PC-3 (cell line): ENCODE measurements around the gene NEO1. TPM values are rescaled to one million over a fixed set of nuclear protein-coding genes. Genes with fewer than 3 reads are reported as not detected.

ENCODE experiments used
- ATAC-seq: fragments of 200-7000 bp; cut with Tn5 transposase; 2 replicates; pipeline ENCODE4 v1.9.1; 2020; ENCODE audit warnings: mild to moderate bottlenecking, moderate library complexity
- BruUV-seq: library from RNA; stranded (reverse); fragments of 400-500 nt; replicated peaks from 2 replicates; lab custom pipeline; 2021; lab: Mats Ljungman, UMichigan
- CTCF ChIA-PET: fragments of 300-600 bp; sonication (Branson Sonifier 250); formaldehyde crosslinking; loops from one replicate; lab custom pipeline; 2022; ENCODE audit warnings: antibody characterized with exemption; lab: Charles Lee
- POLR2A ChIA-PET: fragments of 300-600 bp; sonication (Branson Sonifier 250); formaldehyde crosslinking; loops from one replicate; lab custom pipeline; 2022; ENCODE audit warnings: antibody characterized with exemption; ENCODE audit not compliant: unreplicated experiment; lab: Charles Lee
- DNase-seq: peaks from one replicate; pipeline ENCODE4 v3.0.0-alpha.2; 2015
- H2AFZ ChIP-seq: fragments of 300-600 bp; sonication (generic); 2 replicates; pipeline ENCODE4 v1.6.0; 2016; ENCODE audit warnings: antibody characterized with exemption, low read length
- H3F3A ChIP-seq: fragments of 300-600 bp; sonication (generic); one replicate; pipeline ENCODE4 v1.6.0; 2017; ENCODE audit warnings: antibody characterized with exemption, low read length, control low read depth, mild to moderate bottlenecking; ENCODE audit not compliant: unreplicated experiment
- H3K27ac ChIP-seq: fragments of 300-600 bp; sonication (generic); 2 replicates; pipeline ENCODE4 v1.5.1; 2016; ENCODE audit warnings: mild to moderate bottlenecking, low read length
- H3K27me3 ChIP-seq: fragments of 300-600 bp; sonication (generic); 2 replicates; pipeline ENCODE4 v1.6.1; 2016; ENCODE audit warnings: low read length, mixed read lengths
- H3K36me3 ChIP-seq: fragments of 300-600 bp; sonication (generic); 2 replicates; pipeline ENCODE4 v1.6.1; 2016; ENCODE audit warnings: low read depth, mixed run types, low read length, mixed read lengths
- H3K4me1 ChIP-seq: fragments of 300-600 bp; sonication (generic); 2 replicates; pipeline ENCODE4 v1.5.1; 2016; ENCODE audit warnings: low read length; ENCODE audit not compliant: insufficient read depth
- H3K4me2 ChIP-seq: fragments of 300-600 bp; sonication (generic); 2 replicates; pipeline ENCODE4 v1.6.0; 2016; ENCODE audit warnings: low read length
- H3K4me3 ChIP-seq: fragments of 300-600 bp; sonication (generic); 2 replicates; pipeline ENCODE4 v1.5.1; 2016; ENCODE audit warnings: mild to moderate bottlenecking, low read length, mixed read lengths
- H3K79me2 ChIP-seq: fragments of 300-600 bp; sonication (generic); 2 replicates; pipeline ENCODE4 v1.6.1; 2017; ENCODE audit warnings: low read length, mixed read lengths
- H3K9ac ChIP-seq: fragments of 300-600 bp; sonication (generic); 2 replicates; pipeline ENCODE4 v1.6.0; 2016; ENCODE audit warnings: mild to moderate bottlenecking, low read length
- H3K9me2 ChIP-seq: fragments of 300-600 bp; sonication (generic); replicated peaks from 2 replicates; pipeline ENCODE4 v1.6.1; 2016; ENCODE audit warnings: mixed run types, low read length, mixed read lengths
- H3K9me3 ChIP-seq: fragments of 300-600 bp; sonication (generic); 2 replicates; pipeline ENCODE4 v1.6.1; 2016; ENCODE audit warnings: low read length, mixed read lengths
- H4K20me1 ChIP-seq: fragments of 300-600 bp; sonication (generic); 2 replicates; pipeline ENCODE4 v1.6.1; 2016; ENCODE audit warnings: low read length, mixed read lengths
- CTCF ChIP-seq: fragments of 300-600 bp; sonication (generic); conservative IDR thresholded peaks from 2 replicates; pipeline ENCODE4 v1.5.1; 2017; ENCODE audit warnings: antibody characterized with exemption, low read depth, mild to moderate bottlenecking, low read length
- EZH2 ChIP-seq: fragments of 300-600 bp; sonication (generic); IDR thresholded peaks from one replicate; pipeline ENCODE4 v1.6.1; 2017; ENCODE audit warnings: antibody characterized with exemption, mild to moderate bottlenecking, low read length; ENCODE audit not compliant: unreplicated experiment
- EZH2phosphoT487 ChIP-seq: fragments of 300-600 bp; sonication (generic); IDR thresholded peaks from 2 replicates; pipeline ENCODE4 v1.6.1; 2018; ENCODE audit warnings: mild to moderate bottlenecking, antibody characterized with exemption, low read length, borderline replicate concordance
- intact Hi-C: fragments of 100-400 bp; cut with micrococcal nuclease; formaldehyde crosslinking; loops from 2 replicates; pipeline ENCODE4 v1.9.0; 2023
- total RNA-seq: library from RNA; depleted of rRNA; stranded (reverse); fragments of >200 nt; gene quantifications from 2 replicates; pipeline ENCODE4 v1.2.3, GENCODE V29; 2014

The NEO1 gene
- total RNA-seq, 1 experiment from 2014 or later = 1.2 TPM

- H3K27me3 ChIP-seq = no peaks in the 10 kb centered on the region
- H3F3A ChIP-seq = no peaks in the 10 kb centered on the region
- intact Hi-C loops = no loop called here
- no peaks in the 10 kb centered on the region for H3K36me3 ChIP-seq
- CTCF ChIA-PET = no interaction called here
- H3K79me2 ChIP-seq = no peaks in the 10 kb centered on the region
- POLR2A ChIA-PET = no interaction called here
- no peak for DNase-seq
- H3K4me3 ChIP-seq = no peak overlapping the region
- no peaks in the 10 kb centered on the region for H3K9me2 ChIP-seq
- no peak overlapping the region for H2AFZ ChIP-seq
- no peak overlapping the region for H3K4me2 ChIP-seq
- no peaks in the 10 kb centered on the region for H3K4me1 ChIP-seq
- BruUV-seq = no TSS peak
- H3K27ac ChIP-seq = no peak overlapping the region
- no peaks in the 10 kb centered on the region for H3K9me3 ChIP-seq
- TF ChIP-seq EZH2 = no peak
- no peak for ATAC-seq
- H4K20me1 ChIP-seq = no peaks in the 10 kb centered on the region
- no peak overlapping the region for H3K9ac ChIP-seq
Measured at GRCh38 chr15:73318463-73319351, 266.4 kb downstream of the NEO1 start.

- ChIA-PET CTCF (no interaction called here), POLR2A (no interaction called here)
Measured at GRCh38 chr15:73319460-73320245, 267.4 kb downstream of the NEO1 start.

More at GRCh38 chr15:73319460-73320245, 267.4 kb downstream of the NEO1 start:
- DNase-seq (no peak), ATAC-seq (no peak)
- H3K9me2 ChIP-seq = no peaks in the 10 kb centered on the region
- no peaks in the 10 kb centered on the region for H3K27me3 ChIP-seq
- no peak overlapping the region for H3K27ac ChIP-seq
- H3K79me2 ChIP-seq = no peaks in the 10 kb centered on the region
- H3K4me2 ChIP-seq = no peak overlapping the region
- no peak overlapping the region for H3K9ac ChIP-seq
- intact Hi-C loops = no loop called here
- BruUV-seq = no TSS peak
- no peaks in the 10 kb centered on the region for H4K20me1 ChIP-seq
- no peak overlapping the region for H3K4me3 ChIP-seq
- no peaks in the 10 kb centered on the region for H3K36me3 ChIP-seq
- no peaks in the 10 kb centered on the region for H3F3A ChIP-seq
- H3K9me3 ChIP-seq = no peaks in the 10 kb centered on the region
- no peak for TF ChIP-seq EZH2
- no peak for TF ChIP-seq EZH2phosphoT487
- no peak for TF ChIP-seq CTCF
- H2AFZ ChIP-seq = no peak overlapping the region
- H3K4me1 ChIP-seq = no peaks in the 10 kb centered on the region
